Fibroblast of the aortic adventitia (primary cell): ENCODE results near the gene C7orf25. TPM values are rescaled to one million over a fixed set of nuclear protein-coding genes. Genes with fewer than 3 reads are reported as not detected.

ENCODE experiments used
- DNase-seq: peaks from one replicate; pipeline ENCODE4 v3.0.0-alpha.2; 2010; ENCODE audit warnings: low read depth
- H3K4me3 ChIP-seq: 2 replicates; pipeline ENCODE4 v1.5.1; 2011; ENCODE audit warnings: low read depth, mild to moderate bottlenecking, control low read depth, low read length, moderate library complexity
- CTCF ChIP-seq: IDR thresholded peaks from 2 replicates; pipeline ENCODE4 v1.5.1; 2011; ENCODE audit warnings: mild to moderate bottlenecking, low read length, control low read depth, inconsistent platforms; ENCODE audit not compliant: insufficient read depth
- total RNA-seq: library from RNA; depleted of rRNA; stranded (reverse); fragments of >200 nt; gene quantifications from 2 replicates; pipeline ENCODE4 v1.2.3, GENCODE V29; 2012; ENCODE audit warnings: low replicate concordance

C7orf25 gene
- total RNA-seq, 1 donor: 10.8 TPM

- peak; percentile 12 for DNase-seq
- no peak overlapping the region for H3K4me3 ChIP-seq
- TF ChIP-seq CTCF: no peak
Observed at GRCh38 chr7:42907316-42907715, 4.6 kb downstream of the C7orf25 start.

GRCh38 chr7:42906181-42906580 lies 5.7 kb downstream of the C7orf25 start:
- no peak for TF ChIP-seq CTCF
- no peak overlapping the region for H3K4me3 ChIP-seq
- DNase-seq: no peak

- TF ChIP-seq CTCF: no peak
- no peak for DNase-seq
- no peak overlapping the region for H3K4me3 ChIP-seq
Observed at GRCh38 chr7:42902331-42902730, 9.5 kb downstream of the C7orf25 start.

- no peak for TF ChIP-seq CTCF
- DNase-seq: no peak
Observed at GRCh38 chr7:42900842-42901241, 11.0 kb downstream of the C7orf25 start.

GRCh38 chr7:42893346-42894240 lies 18.3 kb downstream of the C7orf25 start:
- no peak for TF ChIP-seq CTCF
- DNase-seq: no peak
- no peak overlapping the region for H3K4me3 ChIP-seq

More at GRCh38 chr7:42900842-42901241, 11.0 kb downstream of the C7orf25 start:
- no peak overlapping the region for H3K4me3 ChIP-seq

GRCh38 chr7:42886893-42887505 lies 24.9 kb downstream of the C7orf25 start:
- no peak for TF ChIP-seq CTCF
- H3K4me3 ChIP-seq: no peak overlapping the region
- DNase-seq: no peak
